ENCODE measurements around the gene ATP10A.
"Not testable (repeated sequence)": the region's sequence is repeated elsewhere in the genome, so short reads cannot be mapped to it uniquely, and the experiment has no call there.

Gene ATP10A

DNA sequence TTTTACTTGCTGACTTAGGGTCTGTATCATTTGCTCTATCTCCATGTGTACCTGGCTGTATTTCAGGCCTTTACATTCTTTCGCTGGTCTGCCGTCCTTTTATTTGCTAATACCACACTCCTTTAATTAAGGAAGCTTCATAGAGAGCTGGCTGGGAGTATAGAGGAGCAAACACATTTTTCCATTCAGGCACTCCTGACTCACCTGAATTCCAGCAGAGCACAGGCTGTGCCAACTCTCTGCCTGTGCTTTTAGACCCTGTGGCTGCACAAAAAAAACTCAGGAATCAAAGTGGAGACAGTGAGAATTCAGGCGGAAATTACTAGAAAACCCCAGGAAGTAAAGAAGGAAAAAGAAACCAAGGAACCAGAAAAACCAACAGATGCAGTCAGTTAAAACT, 29.0 kb upstream of the ATP10A start:
- no peak for DNase-seq
- TF ChIP-seq POLR2A (IDR thresholded peaks at IDR 0.05; ENCODE audit: low read length) (no peak), GATA1 (IDR thresholded peaks at IDR 0.05; ENCODE audit: low read depth, low read length) (no peak)

DNA sequence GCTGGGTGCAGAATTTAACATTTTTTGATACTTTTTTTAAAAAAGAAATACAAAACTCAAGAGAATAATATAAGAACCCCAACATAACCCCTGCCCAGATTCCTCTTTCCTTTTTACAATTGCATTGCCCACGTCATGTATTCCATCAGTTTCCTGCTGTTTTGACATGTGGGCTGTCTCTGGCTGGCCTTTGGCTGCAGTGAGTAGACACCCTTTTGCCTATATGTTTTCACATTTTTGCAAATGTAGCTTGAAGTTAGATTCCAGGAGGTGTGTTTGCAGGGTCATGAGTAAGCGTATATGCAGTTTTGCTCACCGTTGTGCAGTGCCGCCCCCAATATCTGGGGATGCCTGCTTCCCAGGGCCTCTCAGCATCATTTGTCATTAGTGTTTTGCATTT, 28.0 kb upstream of the ATP10A start:
- no peak for TF ChIP-seq POLR2A (IDR thresholded peaks at IDR 0.05; ENCODE audit: low read length)
- no peak for TF ChIP-seq GATA1 (IDR thresholded peaks at IDR 0.05; ENCODE audit: low read depth, low read length)
- no peak for DNase-seq

DNA sequence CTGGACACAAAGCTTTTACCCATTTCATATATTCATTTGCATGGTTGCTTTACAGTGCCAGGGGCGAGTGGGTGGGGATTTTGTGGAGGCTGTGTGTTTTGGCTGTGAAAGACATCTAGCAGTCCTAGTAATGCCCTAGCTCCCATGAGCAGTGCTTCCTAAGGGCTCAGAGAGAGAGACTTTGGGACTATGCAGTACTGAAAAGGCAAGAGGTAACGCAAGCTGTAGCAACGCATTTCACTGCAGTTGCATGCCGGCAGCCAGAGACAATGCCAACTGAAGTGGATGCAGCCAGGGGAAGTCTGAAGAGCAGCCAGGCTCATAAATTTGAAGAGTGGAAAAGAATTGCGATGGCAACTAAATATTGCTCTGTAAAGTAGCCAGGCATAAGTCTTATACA, 27.4 kb upstream of the ATP10A start:
- TF ChIP-seq GATA1 (IDR thresholded peaks at IDR 0.05; ENCODE audit: low read depth, low read length), result no peak
- no peak for TF ChIP-seq POLR2A (IDR thresholded peaks at IDR 0.05; ENCODE audit: low read length)
- DNase-seq, result no peak

DNA sequence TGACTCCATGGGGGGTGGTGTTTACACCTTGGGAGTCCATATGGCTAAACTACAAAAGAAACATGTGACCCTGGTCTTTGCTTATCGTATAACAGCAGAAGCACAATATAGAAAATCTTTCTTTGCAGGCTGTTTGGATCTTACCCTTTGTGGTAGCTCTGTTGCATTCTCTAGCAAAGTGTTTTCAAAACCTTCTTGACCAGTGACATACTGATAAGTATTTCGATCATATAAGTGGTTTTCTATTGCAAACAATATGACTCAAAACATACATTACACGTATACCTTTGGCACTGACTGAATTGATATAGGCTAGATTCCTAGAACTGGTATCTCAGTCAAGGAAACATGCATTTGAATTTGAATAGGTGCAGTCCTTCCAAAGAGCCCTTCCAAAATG, 24.7 kb upstream of the ATP10A start:
- no peak for DNase-seq
- TF ChIP-seq GATA1 (IDR thresholded peaks at IDR 0.05; ENCODE audit: low read depth, low read length), result no peak
- TF ChIP-seq POLR2A (IDR thresholded peaks at IDR 0.05; ENCODE audit: low read length), result no peak

DNA sequence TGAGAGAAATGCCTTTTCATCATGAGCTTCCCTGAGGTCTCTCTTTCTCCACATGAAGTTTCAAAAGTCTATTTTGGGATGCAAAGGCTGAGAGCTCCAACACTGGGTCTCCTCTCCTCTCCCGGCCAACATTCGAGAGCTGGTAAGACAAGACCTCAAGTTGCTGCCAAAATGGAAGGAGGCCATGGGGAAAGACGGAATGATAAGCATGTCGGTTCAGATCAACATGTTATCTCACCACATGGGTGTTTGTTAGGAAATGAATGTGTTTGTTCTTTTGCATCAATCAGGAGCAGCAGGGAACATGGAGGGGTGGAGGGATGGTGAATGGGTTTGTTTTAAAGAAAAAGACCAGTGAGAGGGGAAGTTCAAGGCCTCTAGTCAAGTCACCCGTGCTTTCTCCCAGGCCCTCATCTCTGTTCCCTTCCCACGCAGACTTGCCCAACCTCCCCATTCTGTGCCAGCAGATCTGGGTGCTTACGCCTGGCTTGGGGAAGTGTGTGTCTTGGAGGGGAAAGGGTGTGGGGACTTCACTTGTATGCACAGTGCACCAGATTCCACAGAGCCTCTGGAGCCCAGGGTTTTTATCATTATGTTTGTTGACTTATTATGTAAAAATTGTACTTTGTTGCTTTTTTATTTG, 23.5 kb upstream of the ATP10A start:
- TF ChIP-seq POLR2A (IDR thresholded peaks at IDR 0.05; ENCODE audit: low read length) (no peak), GATA1 (IDR thresholded peaks at IDR 0.05; ENCODE audit: low read depth, low read length) (no peak)
- DNase-seq, result no peak

DNA sequence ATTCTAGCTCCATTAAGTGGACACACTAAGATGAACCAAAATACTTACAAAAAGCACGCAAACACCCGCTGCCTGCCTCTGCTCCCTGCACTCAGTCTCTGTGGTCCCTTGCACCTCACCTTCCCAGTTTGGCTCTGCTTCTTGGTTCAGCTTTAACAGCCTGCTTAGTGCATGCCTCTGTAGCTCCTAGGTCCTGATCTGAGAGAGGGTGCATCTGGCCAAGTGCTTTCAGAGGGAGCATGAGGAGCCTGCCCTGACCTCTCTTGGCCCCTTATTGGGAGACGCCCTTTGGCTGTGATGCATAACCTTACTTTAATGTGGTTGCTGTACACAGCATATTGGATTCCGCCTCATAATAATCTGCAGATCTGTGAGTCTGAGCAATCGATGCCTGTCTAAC, 21.2 kb upstream of the ATP10A start:
- no peak for DNase-seq
- TF ChIP-seq POLR2A (IDR thresholded peaks at IDR 0.05; ENCODE audit: low read length) (no peak), GATA1 (IDR thresholded peaks at IDR 0.05; ENCODE audit: low read depth, low read length) (no peak)

DNA sequence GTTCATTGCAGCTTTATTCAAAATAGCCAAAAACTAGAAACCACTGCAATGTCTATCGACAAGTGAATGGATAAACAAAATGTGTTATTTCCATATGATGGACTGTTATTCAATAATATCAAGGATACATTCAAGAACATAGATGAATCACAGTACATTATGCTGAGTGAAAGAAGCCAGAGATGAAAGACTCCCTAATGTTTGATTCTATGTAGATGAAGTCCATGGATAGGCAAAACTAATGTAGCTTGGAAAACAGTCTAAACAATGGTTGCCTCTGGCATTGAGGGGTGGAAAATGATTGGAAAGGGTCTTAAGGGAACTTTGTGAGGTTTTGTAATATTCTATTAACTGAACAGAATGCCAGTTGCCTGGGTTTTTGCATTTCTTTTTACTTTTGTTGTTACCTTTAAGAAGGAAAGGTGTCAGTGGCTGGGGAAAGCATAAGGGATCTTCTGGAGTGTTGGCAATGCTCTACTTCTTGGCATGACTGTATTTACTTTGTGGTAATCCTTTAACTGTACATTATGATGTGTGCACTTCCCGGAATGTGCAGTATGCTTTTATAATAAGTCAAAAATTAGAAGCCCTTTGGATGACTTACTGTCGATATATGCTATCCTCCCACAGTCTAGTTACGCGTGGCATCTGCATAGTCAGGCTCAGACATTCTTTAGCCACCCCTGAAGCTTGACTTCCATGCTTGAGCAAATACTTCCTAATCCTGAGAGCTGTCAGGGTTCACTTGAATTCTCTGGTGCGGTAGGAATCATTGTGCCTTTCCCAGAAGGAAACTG, 20.5 kb upstream of the ATP10A start:
- TF ChIP-seq POLR2A (IDR thresholded peaks at IDR 0.05; ENCODE audit: low read length), result no peak
- no peak for TF ChIP-seq GATA1 (IDR thresholded peaks at IDR 0.05; ENCODE audit: low read depth, low read length)
- no peak for DNase-seq

DNA sequence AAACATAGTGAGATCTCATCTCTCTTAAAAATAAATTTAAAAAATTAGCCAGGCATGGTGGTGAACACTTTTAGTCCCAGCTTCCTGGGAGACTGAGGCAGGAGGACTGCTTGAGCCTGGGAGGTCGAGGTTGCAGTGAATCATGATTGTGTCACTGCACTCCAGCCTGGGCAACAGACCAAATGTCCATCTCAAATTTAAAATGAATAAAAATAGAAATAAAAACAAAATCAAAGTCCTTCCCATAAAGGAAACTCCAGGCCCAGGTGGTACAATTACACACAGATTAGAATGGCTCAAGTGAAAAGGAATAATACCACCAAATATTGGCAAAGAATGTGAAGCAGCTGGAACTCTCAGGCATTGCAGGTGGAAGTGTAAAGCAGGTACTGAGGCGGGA, 19.3 kb upstream of the ATP10A start:
- TF ChIP-seq POLR2A (IDR thresholded peaks at IDR 0.05; ENCODE audit: low read length), result no peak
- TF ChIP-seq GATA1 (IDR thresholded peaks at IDR 0.05; ENCODE audit: low read depth, low read length), result no peak
- no peak for DNase-seq

DNA sequence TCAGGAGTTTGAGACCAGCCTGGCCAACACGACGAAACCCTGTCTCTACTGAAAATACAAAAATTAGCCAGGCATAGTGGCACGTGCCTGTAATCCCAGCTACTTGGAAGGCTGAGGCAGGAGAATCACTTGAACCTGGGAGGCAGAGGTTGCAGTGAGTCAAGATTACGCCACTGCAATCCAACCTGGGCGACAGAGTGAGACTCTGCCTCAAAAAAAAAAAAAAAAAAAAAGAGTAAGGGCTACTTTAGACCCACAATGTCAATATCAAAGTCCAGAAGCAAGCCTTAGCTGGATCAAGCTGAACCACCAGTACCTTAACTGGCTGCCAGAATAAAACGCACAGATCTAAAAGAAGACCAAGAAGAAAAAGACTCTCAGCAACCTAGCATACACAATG, 17.8 kb upstream of the ATP10A start:
- not testable (repeated sequence) for DNase-seq

DNA sequence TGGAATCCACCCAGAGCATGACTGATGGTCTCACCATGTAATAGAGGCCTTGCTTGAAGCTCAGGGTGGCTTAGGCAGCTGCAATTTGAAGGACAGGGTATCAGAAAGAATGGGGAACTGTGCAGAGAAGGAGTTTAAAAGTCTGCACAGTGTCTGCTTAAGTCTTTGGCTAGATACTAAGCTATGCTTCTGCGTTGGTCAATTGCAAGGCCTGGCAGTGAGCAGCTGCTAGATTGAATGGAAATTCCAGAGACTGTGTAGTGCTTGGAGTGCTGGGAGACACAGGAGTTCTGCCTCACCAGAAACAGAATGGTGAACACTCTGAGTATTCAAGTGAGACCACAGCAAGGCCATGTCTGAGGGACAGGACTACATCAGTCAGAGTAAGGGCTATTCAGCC, 17.3 kb upstream of the ATP10A start:
- TF ChIP-seq POLR2A (IDR thresholded peaks at IDR 0.05; ENCODE audit: low read length) (no peak), GATA1 (IDR thresholded peaks at IDR 0.05; ENCODE audit: low read depth, low read length) (no peak)
- no peak for DNase-seq

DNA sequence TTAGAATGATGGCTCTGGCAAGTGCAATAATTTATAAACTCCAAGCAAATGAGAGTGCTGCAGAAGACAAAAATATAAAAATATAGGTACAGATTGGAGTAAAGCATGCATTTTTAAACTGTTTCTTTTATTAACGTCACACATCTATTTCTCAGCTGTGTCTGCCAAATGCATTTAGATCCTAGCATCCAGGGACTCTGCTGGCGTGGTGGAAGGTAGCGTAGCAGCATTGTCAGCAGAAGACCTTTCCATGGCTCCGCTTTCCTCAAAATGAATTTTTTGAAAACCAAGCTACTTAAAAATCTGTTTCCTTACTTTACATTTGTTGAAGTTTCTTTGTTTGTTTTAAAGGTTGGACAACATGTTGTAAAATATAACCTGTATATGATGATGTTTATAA, 16.3 kb upstream of the ATP10A start:
- TF ChIP-seq GATA1 (IDR thresholded peaks at IDR 0.05; ENCODE audit: low read depth, low read length), result no peak
- TF ChIP-seq POLR2A (IDR thresholded peaks at IDR 0.05; ENCODE audit: low read length), result no peak
- DNase-seq, result no peak

DNA sequence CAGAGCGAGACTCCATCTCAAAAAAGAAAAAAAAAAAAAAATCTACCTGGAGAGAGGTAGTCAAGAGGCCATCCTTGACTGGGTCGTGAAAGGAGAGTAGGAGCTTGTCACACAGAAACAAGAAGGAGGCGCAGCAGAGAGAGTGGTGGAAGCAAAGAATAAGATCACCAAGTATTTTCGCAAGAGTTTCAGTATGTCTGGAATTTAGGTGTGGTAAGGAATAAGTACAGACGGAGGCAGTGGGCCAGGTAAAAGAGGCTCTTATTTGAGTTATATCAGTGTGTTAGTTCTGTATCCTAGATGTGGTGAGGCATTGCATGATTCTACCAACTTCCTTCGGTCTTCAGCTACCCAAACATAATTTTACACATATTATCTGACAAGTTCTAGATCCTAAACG, 14.6 kb upstream of the ATP10A start:
- DNase-seq, result no peak
- no peak for TF ChIP-seq GATA1 (IDR thresholded peaks at IDR 0.05; ENCODE audit: low read depth, low read length)
- no peak for TF ChIP-seq POLR2A (IDR thresholded peaks at IDR 0.05; ENCODE audit: low read length)

DNA sequence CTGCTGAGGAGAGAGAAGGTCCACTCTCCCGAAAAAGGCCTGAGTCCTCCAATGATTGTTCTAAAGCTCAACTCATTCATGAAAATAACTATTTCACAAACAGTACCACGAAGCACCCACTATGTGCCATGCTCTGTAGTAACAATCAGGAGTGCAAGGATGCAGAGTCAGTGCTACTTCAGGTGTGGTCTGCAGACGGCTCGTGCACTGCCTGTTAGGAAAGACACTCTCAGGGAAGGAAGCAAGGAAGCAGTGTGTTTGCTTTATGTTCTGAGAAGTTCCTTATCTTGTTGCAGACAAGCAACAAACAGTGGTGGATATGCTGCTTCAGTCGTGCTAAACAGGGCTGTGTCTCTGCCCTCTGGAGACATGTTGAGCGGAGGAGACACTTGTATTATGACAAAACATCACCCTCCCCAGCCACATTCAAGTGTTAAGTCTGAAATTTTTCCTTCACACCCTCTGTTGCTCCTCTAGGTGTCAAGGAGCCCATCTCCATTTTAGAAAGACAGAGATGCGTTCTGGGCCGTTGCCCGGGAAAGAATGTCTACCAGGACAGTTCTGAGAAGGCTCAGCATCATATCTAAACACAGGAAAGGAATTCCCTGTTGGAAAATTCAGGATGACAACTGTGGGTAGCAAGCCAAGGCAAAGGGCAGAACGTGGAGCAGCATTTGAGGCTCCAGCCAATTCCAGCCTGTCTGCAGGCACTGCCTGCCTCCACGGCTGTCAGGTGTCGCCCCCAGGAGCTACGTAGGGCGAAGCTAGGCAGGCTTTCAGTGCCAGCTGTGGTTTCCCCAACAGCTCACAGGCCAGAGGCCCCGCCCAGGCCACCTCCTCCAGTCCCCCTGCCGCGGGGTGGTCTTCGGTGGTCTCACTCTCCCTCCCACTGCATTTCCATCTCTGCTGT, 13.4 kb upstream of the ATP10A start:
- no peak for DNase-seq

DNA sequence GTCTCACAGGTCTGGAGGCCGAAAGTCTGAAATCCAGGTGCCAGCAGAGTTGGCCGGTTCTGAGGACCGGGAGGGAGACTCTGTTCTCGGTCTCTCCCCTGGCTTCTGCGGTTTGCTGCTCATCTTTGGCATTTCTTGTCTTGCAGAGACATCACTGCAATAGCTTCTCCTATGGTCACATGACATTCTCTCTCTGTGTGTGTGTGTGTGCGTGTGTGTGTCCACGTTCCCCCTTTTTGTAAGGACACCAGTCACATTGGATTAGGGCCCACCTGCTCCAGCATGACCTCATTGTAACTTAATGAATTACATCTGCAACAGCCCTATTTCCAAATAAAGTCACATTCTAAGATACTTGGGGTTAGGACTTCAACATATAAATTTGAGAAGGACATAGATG, 12.4 kb upstream of the ATP10A start:
- DNase-seq, result no peak
- no peak for TF ChIP-seq GATA1 (IDR thresholded peaks at IDR 0.05; ENCODE audit: low read depth, low read length)
- TF ChIP-seq POLR2A (IDR thresholded peaks at IDR 0.05; ENCODE audit: low read length), result no peak

More for the DNA sequence above, 13.4 kb upstream of the ATP10A start:
- TF ChIP-seq POLR2A (IDR thresholded peaks at IDR 0.05; ENCODE audit: low read length) (no peak), GATA1 (IDR thresholded peaks at IDR 0.05; ENCODE audit: low read depth, low read length) (no peak)

Data from erythroblast (primary cell).